GM12891 (cell line): ENCODE results near the gene RNASE7. TPM values are rescaled to one million over a fixed set of nuclear protein-coding genes. Genes with fewer than 3 reads are reported as not detected.
"Not testable (repeated sequence)": the region's sequence is repeated elsewhere in the genome, so short reads cannot be mapped to it uniquely, and the experiment has no call there.

ENCODE experiments used
- DNase-seq: peaks from one replicate; pipeline ENCODE4 v3.0.0; 2011; ENCODE audit warnings: low spot score; ENCODE audit not compliant: insufficient read length
- FAIRE-seq: peaks from 2 replicates; lab custom pipeline; 2011; peaks lifted over from hg19 to GRCh38; lab: Jason Lieb, UNC
- PAX5 ChIP-seq: IDR thresholded peaks from 2 replicates; pipeline ENCODE4 v1.6.1; 2011; ENCODE audit warnings: low read length, moderate library complexity, mild to moderate bottlenecking; ENCODE audit not compliant: insufficient read depth, severe bottlenecking
- POLR2A ChIP-seq: IDR thresholded peaks from 2 replicates; pipeline ENCODE4 v1.6.1; 2011; ENCODE audit warnings: low read depth, low read length, control low read depth
- POLR2AphosphoS5 ChIP-seq: IDR thresholded peaks from 2 replicates; pipeline ENCODE4 v1.6.1; 2011; ENCODE audit warnings: low read depth, low read length, control low read depth
- POU2F2 ChIP-seq: IDR thresholded peaks from 2 replicates; pipeline ENCODE4 v1.6.1; 2011; ENCODE audit warnings: low read depth, mild to moderate bottlenecking, control low read depth, low read length, moderate library complexity
- SPI1 ChIP-seq: IDR thresholded peaks from 2 replicates; pipeline ENCODE4 v1.6.1; 2011; ENCODE audit warnings: low read depth, low read length, control low read depth
- TAF1 ChIP-seq: IDR thresholded peaks from 2 replicates; pipeline ENCODE4 v1.6.1; 2011; ENCODE audit warnings: low read depth, low read length, control low read depth
- polyA plus RNA-seq: library from polyadenylated mRNA; unstranded; fragments of >200 nt; gene quantifications from one replicate; pipeline ENCODE4 v1.2.1, GENCODE V29; 2012; ENCODE audit warnings: low read depth, missing spikeins, inconsistent platforms; ENCODE audit not compliant: missing spikeins

Gene RNASE7
- not detected for polyA plus RNA-seq

GRCh38 chr14:21041676-21042433, at the start of gene RNASE7:
Gene RNASE7 (plus strand): TSS chr14:21042362. CDS start chr14:21042993, 631 bp downstream.
- DNase-seq (no peak), FAIRE-seq (no peak)

GRCh38 chr14:20996521-20996920, 45.6 kb upstream of the RNASE7 start:
- DNase-seq, result no peak
- TF ChIP-seq POLR2A (no peak), SPI1 (no peak), POU2F2 (no peak), PAX5 (no peak), TAF1 (no peak), POLR2AphosphoS5 (no peak)
- no peak for FAIRE-seq

More at GRCh38 chr14:21041676-21042433, at the start of gene RNASE7:
- no peak for TF ChIP-seq POLR2A

- TF ChIP-seq SPI1 (no peak), POLR2AphosphoS5 (no peak), PAX5 (no peak), POU2F2 (no peak), POLR2A (no peak), TAF1 (no peak)
- no peak for FAIRE-seq
- DNase-seq, result no peak
Measured at GRCh38 chr14:20997115-20997514, 45.0 kb upstream of the RNASE7 start.

GRCh38 chr14:20997564-20997963, 44.6 kb upstream of the RNASE7 start:
- DNase-seq (no peak), FAIRE-seq (no peak)
- no peak for TF ChIP-seq PAX5
- 0 out of 2 replicates have a peak, but pooled peaks have one; percentile 40 for TF ChIP-seq POLR2A

- TF ChIP-seq POLR2A (no peak), PAX5 (no peak), POU2F2 (no peak), TAF1 (no peak), SPI1 (no peak), POLR2AphosphoS5 (no peak)
- DNase-seq (no peak), FAIRE-seq (no peak)
Measured at GRCh38 chr14:20998139-20998538, 44.0 kb upstream of the RNASE7 start.

GRCh38 chr14:20998674-20999366, 43.3 kb upstream of the RNASE7 start, which contains the start of gene SLC39A2:
Gene SLC39A2 (plus strand): TSS chr14:20999293. CDS start chr14:20999447, 154 bp downstream.
- DNase-seq, result no peak
- TF ChIP-seq PAX5 (no peak), SPI1 (no peak), POU2F2 (no peak), TAF1 (no peak), POLR2AphosphoS5 (no peak), POLR2A (no peak)

GRCh38 chr14:20999591-20999990, 42.6 kb upstream of the RNASE7 start:
- DNase-seq, result no peak
- TF ChIP-seq POU2F2, result no peak
- no peak for TF ChIP-seq SPI1
- no peak for TF ChIP-seq POLR2A
- no peak for TF ChIP-seq PAX5
- no peak for TF ChIP-seq POLR2AphosphoS5
- no peak for TF ChIP-seq TAF1

More at GRCh38 chr14:20998674-20999366, 43.3 kb upstream of the RNASE7 start, which contains the start of gene SLC39A2:
- FAIRE-seq, result no peak

GRCh38 chr14:21001218-21001617, 40.9 kb upstream of the RNASE7 start:
- no peak for FAIRE-seq
- DNase-seq, result no peak
- no peak for TF ChIP-seq TAF1
- no peak for TF ChIP-seq POU2F2
- TF ChIP-seq POLR2AphosphoS5, result no peak
- TF ChIP-seq SPI1, result no peak
- TF ChIP-seq PAX5, result no peak
- no peak for TF ChIP-seq POLR2A

More at GRCh38 chr14:20999591-20999990, 42.6 kb upstream of the RNASE7 start:
- FAIRE-seq, result no peak

- FAIRE-seq, result no peak
Measured at GRCh38 chr14:21003788-21004346, 38.3 kb upstream of the RNASE7 start.

GRCh38 chr14:21009721-21010120, 32.4 kb upstream of the RNASE7 start:
- FAIRE-seq, DNase-seq: not testable (repeated sequence)

More at GRCh38 chr14:21003788-21004346, 38.3 kb upstream of the RNASE7 start:
- no peak for DNase-seq
- no peak for TF ChIP-seq POLR2AphosphoS5
- no peak for TF ChIP-seq TAF1
- TF ChIP-seq PAX5, result no peak
- no peak for TF ChIP-seq POLR2A
- TF ChIP-seq SPI1, result no peak
- no peak for TF ChIP-seq POU2F2
